Ovary (tissue), 9 donors: Measurements from ENCODE around the gene EHMT1. TPM values are rescaled to one million over a fixed set of nuclear protein-coding genes. Genes with fewer than 3 reads are reported as not detected.
A peak's percentile ranks its signal among the peaks of the same experiment; 100 is the strongest.

Source experiments
- DNase-seq, 5 donors: peaks; one replicate each; pipeline ENCODE4 v3.0.0-alpha.2; 2019 to 2020
- H3K27ac ChIP-seq, 2 donors: fragments of 200-600 bp; one replicate each; pipeline versions ENCODE4 v1.5.1 to v1.8.0; 2019 to 2022
- H3K27me3 ChIP-seq: fragments of 200-600 bp; one replicate; pipeline ENCODE4 v1.8.0; 2022
- H3K36me3 ChIP-seq: fragments of 200-600 bp; sonication (generic); one replicate; pipeline ENCODE4 v1.5.1; 2019
- H3K4me1 ChIP-seq: one replicate; pipeline ENCODE4 v1.8.1; 2013; ENCODE audit warnings: mild to moderate bottlenecking, moderate library complexity; ENCODE audit not compliant: insufficient read depth
- H3K4me3 ChIP-seq: fragments of 200-600 bp; sonication (generic); one replicate; pipeline ENCODE4 v1.5.1; 2017
- H3K9me3 ChIP-seq, 2 donors: fragments of 200-600 bp in 1 of 2; sonication (generic) in 1 of 2; one replicate each; pipeline versions ENCODE4 v1.5.1 to v1.8.1; 2013 to 2019; ENCODE audit warnings: mild to moderate bottlenecking in 1 of 2, moderate library complexity in 1 of 2
- CTCF ChIP-seq, 3 donors: fragments of 450-650 bp in 2 of 3; fragments of 200-600 bp in 1 of 3; IDR thresholded peaks; one replicate each; pipeline versions ENCODE4 v1.5.1 to v1.8.0; 2016 to 2022; ENCODE audit warnings: antibody characterized with exemption in 3 of 3, mild to moderate bottlenecking in 1 of 3
- EP300 ChIP-seq: sonication (generic); formaldehyde crosslinking; IDR thresholded peaks from one replicate; pipeline ENCODE4 v1.6.1; 2017; ENCODE audit warnings: antibody characterized with exemption
- POLR2A ChIP-seq: fragments of 450-650 bp; IDR thresholded peaks from one replicate; pipeline ENCODE4 v1.6.1; 2017; ENCODE audit warnings: antibody characterized with exemption, mild to moderate bottlenecking, moderate library complexity
- WGBS, 3 donors: extraction: QIAGEN DNeasy Blood & Tissue Kit in 1 of 3; methylation state at CpG; one replicate each; pipeline versions ENCODE4 v1.1.5 to v1.1.7; 2013 to 2017; 5-methylcytosine and 5-hydroxymethylcytosine counted together
- intact Hi-C, 4 donors: fragments of 100-400 bp; cut with DNase I; formaldehyde crosslinking; loops; one replicate each; pipeline versions ENCODE4 v1.11.0 to v1.15.1; 2022 to 2023
- polyA plus RNA-seq, 2 donors: library from polyadenylated mRNA; stranded (reverse); fragments of 200-250 nt in 1 of 2; fragments of 350-450 nt in 1 of 2; fragmentation: Illumina TruSeq in 1 of 2; extraction: RNeasy Lipid Tissue Mini Kit (QIAGEN cat#74804) in 1 of 2; gene quantifications; one replicate each; pipeline ENCODE4 v1.2.3, GENCODE V29; 2013 to 2014
- total RNA-seq, 7 donors: library from RNA; depleted of rRNA in 2 of 7; stranded (reverse); fragments of >200 nt in 2 of 7; fragmentation: NEBNext Ultra II Directional in 3 of 7; extraction: Animal tissue kit (Norgen Biotek cat#: 25700) in 3 of 7; gene quantifications; one replicate each; pipeline versions ENCODE4 v1.1.0 to v1.2.4, GENCODE V29; 2016 to 2023
- donor health status: DM: no; HTN: no; CAD: no; lungs with moderate emphysema.
- donor health status: DM: no; HTN: no; CAD: no.
- donor health status: Bipolar disorder and iron deficiency.
- donor health status: DM: yes; HTN: yes; CAD: no.
- donor health status: DM: no; HTN: no; CAD: no.
- donor health status: DM: yes; HTN: yes; CAD: no.

EHMT1 gene
- total and polyA plus RNA-seq, 9 donors = 40.8 to 98.5 (median 77.9) TPM

- WGBS, 3 donors = 63 to 73% (median 65%) methylated on average over 10 of the region's 10 CpGs
- Histone ChIP-seq H3K36me3 (no peaks in the 10 kb centered on the region), H3K4me1 (peaks cover 14% of the 10 kb centered on the region), H3K9me3 (no peaks in the 10 kb centered on the region), H3K27me3 (no peaks in the 10 kb centered on the region), H3K4me3 (no peak overlapping the region), H3K27ac (no peak overlapping the region)
- TF ChIP-seq POLR2A (no peak), EP300 (no peak)
- intact Hi-C loops = no loop called here
- peak in 1 of 5 donors; percentile 39 for DNase-seq
Measured at GRCh38 chr9:137642118-137642601, 23.4 kb downstream of the EHMT1 start.

- intact Hi-C loops = no loop called here
- Histone ChIP-seq H3K36me3 (no peaks in the 10 kb centered on the region), H3K27ac (no peak overlapping the region), H3K27me3 (no peaks in the 10 kb centered on the region), H3K4me3 (no peak overlapping the region), H3K9me3 (no peaks in the 10 kb centered on the region), H3K4me1 (peaks cover 14% of the 10 kb centered on the region)
- 86 to 95% (median 89%) methylated on average over 5 of the region's 5 CpGs for WGBS, 3 donors
- DNase-seq = peak in 1 of 5 donors; percentile 12
- no peak for TF ChIP-seq POLR2A
- TF ChIP-seq CTCF (IDR thresholded peaks at IDR 0.05) = no peak
- no peak for TF ChIP-seq EP300
Measured at GRCh38 chr9:137642892-137643291, 24.1 kb downstream of the EHMT1 start.

GRCh38 chr9:137643921-137644320 lies 25.1 kb downstream of the EHMT1 start:
- WGBS, 3 donors = 83 to 90% (median 86%) methylated on average over 14 of the region's 14 CpGs
- intact Hi-C loops = no loop called here
- no peaks in the 10 kb centered on the region for H3K36me3 ChIP-seq
- peaks cover 12% of the 10 kb centered on the region for H3K4me1 ChIP-seq
- peak in 1 of 5 donors; percentile 24 for DNase-seq
- TF ChIP-seq CTCF (IDR thresholded peaks at IDR 0.05) (no peak), EP300 (no peak), POLR2A (no peak)
- H3K4me3 ChIP-seq = no peak overlapping the region
- H3K9me3 ChIP-seq = no peaks in the 10 kb centered on the region
- no peaks in the 10 kb centered on the region for H3K27me3 ChIP-seq
- H3K27ac ChIP-seq = no peak overlapping the region

GRCh38 chr9:137645211-137645610 lies 26.4 kb downstream of the EHMT1 start:
- H3K9me3 ChIP-seq = no peaks in the 10 kb centered on the region
- intact Hi-C loops = no loop called here
- no peak overlapping the region for H3K27ac ChIP-seq
- DNase-seq = no peak
- no peaks in the 10 kb centered on the region for H3K36me3 ChIP-seq
- WGBS, 3 donors = 86 to 96% (median 88%) methylated on average over 5 of the region's 5 CpGs
- H3K4me1 ChIP-seq = peaks cover 8% of the 10 kb centered on the region
- no peaks in the 10 kb centered on the region for H3K27me3 ChIP-seq
- no peak overlapping the region for H3K4me3 ChIP-seq
- TF ChIP-seq POLR2A (no peak), CTCF (IDR thresholded peaks at IDR 0.05) (no peak), EP300 (no peak)

GRCh38 chr9:137646341-137646740 lies 27.5 kb downstream of the EHMT1 start:
- Histone ChIP-seq H3K4me3 (no peak overlapping the region), H3K36me3 (no peaks in the 10 kb centered on the region), H3K9me3 (no peaks in the 10 kb centered on the region), H3K4me1 (peaks cover 3% of the 10 kb centered on the region), H3K27ac (no peak overlapping the region), H3K27me3 (no peaks in the 10 kb centered on the region)
- peak in 1 of 5 donors; percentile 7 for DNase-seq
- intact Hi-C loops = no loop called here
- TF ChIP-seq EP300 (no peak), POLR2A (no peak), CTCF (IDR thresholded peaks at IDR 0.05) (no peak)
- whole genome bisulfite sequencing, 3 donors = 64 to 76% (median 75%) methylated on average over 13 of the region's 13 CpGs
